PC-9 (cell line): ENCODE measurements around the gene KRT80. TPM values are rescaled to one million over a fixed set of nuclear protein-coding genes. Genes with fewer than 3 reads are reported as not detected.

Experiments
- BruUV-seq: library from RNA; stranded (reverse); fragments of 400-500 nt; replicated peaks from 2 replicates; lab custom pipeline; 2021; lab: Mats Ljungman, UMichigan
- CTCF ChIA-PET: fragments of 300-600 bp; sonication (Branson Sonifier 250); formaldehyde crosslinking; loops from one replicate; lab custom pipeline; 2022; ENCODE audit warnings: antibody characterized with exemption; lab: Charles Lee
- POLR2A ChIA-PET: fragments of 300-600 bp; sonication (Branson Sonifier 250); formaldehyde crosslinking; loops from one replicate; lab custom pipeline; 2022; ENCODE audit warnings: antibody characterized with exemption; ENCODE audit not compliant: unreplicated experiment; lab: Charles Lee
- DNase-seq, 2 experiments: peaks; one replicate each; pipeline versions ENCODE4 v3.0.0 to v3.0.0-alpha.2; 2015 to 2022; ENCODE audit warnings: mixed read lengths in 1 of 2
- H2AFZ ChIP-seq: fragments of 200-600 bp; sonication (generic); 2 replicates; pipeline ENCODE4 v1.8.1; 2017; ENCODE audit warnings: antibody characterized with exemption
- H3F3A ChIP-seq: fragments of 200-600 bp; sonication (generic); 2 replicates; pipeline ENCODE4 v1.8.1; 2017; ENCODE audit warnings: antibody characterized with exemption, mild to moderate bottlenecking, low read depth; ENCODE audit not compliant: insufficient read depth
- H3K27ac ChIP-seq: fragments of 200-600 bp; sonication (generic); 2 replicates; pipeline ENCODE4 v1.6.1; 2016; ENCODE audit warnings: mixed run types
- H3K27me3 ChIP-seq: fragments of 200-600 bp; sonication (generic); 2 replicates; pipeline ENCODE4 v1.6.1; 2016; ENCODE audit warnings: low read depth, mixed run types; ENCODE audit not compliant: insufficient read depth
- H3K36me3 ChIP-seq: fragments of 200-600 bp; sonication (generic); 2 replicates; pipeline ENCODE4 v1.6.1; 2016; ENCODE audit warnings: low read depth, mixed run types
- H3K4me1 ChIP-seq: fragments of 200-600 bp; sonication (generic); replicated peaks from 2 replicates; pipeline ENCODE4 v1.6.1; 2016; ENCODE audit warnings: mixed run types; ENCODE audit not compliant: insufficient read depth
- H3K4me2 ChIP-seq: fragments of 200-600 bp; sonication (generic); 2 replicates; pipeline ENCODE4 v1.6.1; 2017; ENCODE audit warnings: mixed run types
- H3K4me3 ChIP-seq: fragments of 200-600 bp; sonication (generic); 2 replicates; pipeline ENCODE4 v1.6.1; 2016; ENCODE audit warnings: mixed run types
- H3K79me2 ChIP-seq: fragments of 200-600 bp; sonication (generic); 2 replicates; pipeline ENCODE4 v1.6.1; 2017; ENCODE audit warnings: low read depth, mixed run types
- H3K9me2 ChIP-seq: fragments of 200-600 bp; sonication (generic); 2 replicates; pipeline ENCODE4 v1.8.1; 2017; ENCODE audit warnings: mild to moderate bottlenecking; ENCODE audit not compliant: insufficient read depth
- H3K9me3 ChIP-seq: fragments of 200-600 bp; sonication (generic); 2 replicates; pipeline ENCODE4 v1.8.1; 2016; ENCODE audit warnings: low read depth; ENCODE audit not compliant: insufficient read depth
- H4K20me1 ChIP-seq: fragments of 200-600 bp; sonication (generic); 2 replicates; pipeline ENCODE4 v1.8.1; 2017; ENCODE audit not compliant: insufficient read depth
- CTCF ChIP-seq: fragments of 200-600 bp; sonication (generic); conservative IDR thresholded peaks from 2 replicates; pipeline ENCODE4 v1.6.1; 2017; ENCODE audit warnings: mixed run types, antibody characterized with exemption, mild to moderate bottlenecking, moderate library complexity
- EZH2 ChIP-seq: fragments of 200-600 bp; sonication (generic); IDR thresholded peaks from 2 replicates; pipeline ENCODE4 v1.8.0; 2017; ENCODE audit warnings: antibody characterized with exemption, low read depth
- intact Hi-C: fragments of 100-400 bp; cut with micrococcal nuclease; formaldehyde crosslinking; loops from one replicate; pipeline ENCODE4 v1.10.0; 2022; ENCODE audit not compliant: unreplicated experiment
- total RNA-seq: library from RNA; stranded (reverse); gene quantifications from 2 replicates; pipeline ENCODE4 v1.2.3, GENCODE V29; 2021

Gene KRT80
- total RNA-seq, 1 experiment from 2014 or later = 94.9 TPM

GRCh38 chr12:52171950-52172512 lies 19.8 kb downstream of the KRT80 start:
- peak in 1 of 2 experiments; percentile 55 for DNase-seq
- H4K20me1 ChIP-seq = no peaks in the 10 kb centered on the region
- no peaks in the 10 kb centered on the region for H3K9me2 ChIP-seq
- no TSS peak for BruUV-seq
- H3K4me3 ChIP-seq = no peak overlapping the region
- no peaks in the 10 kb centered on the region for H3K79me2 ChIP-seq
- no peak overlapping the region for H2AFZ ChIP-seq
- peaks cover 63% of the 10 kb centered on the region; the same call in 1 of the 2 replicates for H3F3A ChIP-seq
- ChIA-PET CTCF (interaction anchor here (0.6 to 1.4 kb wide), 2 partner anchors 14 to 24 kb away, joined by 3 read pairs; no protein-coding TSS in a partner anchor), POLR2A (no interaction called here)
- no peak overlapping the region for H3K27ac ChIP-seq
- TF ChIP-seq CTCF (peak; percentile 67), EZH2 (no peak)
- no peaks in the 10 kb centered on the region for H3K9me3 ChIP-seq
- H3K27me3 ChIP-seq = no peaks in the 10 kb centered on the region
- no peak overlapping the region for H3K4me2 ChIP-seq
- H3K4me1 ChIP-seq = 0 out of 2 replicates have a peak, but pooled peaks cover 6% of the 10 kb centered on the region
- intact Hi-C loops = no loop called here
- H3K36me3 ChIP-seq = peaks cover 5% of the 10 kb centered on the region; the same call in 1 of the 2 replicates

DNA sequence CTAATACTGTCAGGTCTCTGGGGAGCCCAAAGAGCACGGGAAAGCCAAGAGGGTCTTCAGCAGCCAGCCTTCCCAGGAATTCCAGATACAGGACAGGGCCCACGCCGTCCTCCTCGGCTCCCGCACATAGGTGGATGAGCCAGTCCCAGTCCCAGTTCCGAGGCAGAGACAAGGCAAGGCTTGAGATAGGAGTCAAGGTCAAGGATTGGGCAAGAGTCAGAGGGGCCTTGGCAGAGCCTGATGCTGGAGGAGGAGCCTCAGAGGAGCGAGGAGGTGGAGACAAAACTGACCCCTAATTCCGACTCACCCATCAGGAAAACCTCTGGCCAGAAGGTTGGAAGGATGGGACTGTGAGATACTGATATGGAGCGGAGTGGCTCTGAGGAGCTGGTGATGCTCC lies 21.0 kb downstream of the KRT80 start:
- POLR2A ChIA-PET = no interaction called here
- Histone ChIP-seq H3K9me2 (no peaks in the 10 kb centered on the region), H3K27me3 (no peaks in the 10 kb centered on the region), H3K79me2 (no peaks in the 10 kb centered on the region), H3K4me2 (no peak overlapping the region), H2AFZ (no peak overlapping the region), H3K27ac (no peak overlapping the region), H3K36me3 (no peaks in the 10 kb centered on the region; the same call in 1 of the 2 replicates), H3K4me1 (peaks cover 10% of the 10 kb centered on the region), H4K20me1 (no peaks in the 10 kb centered on the region), H3K9me3 (no peaks in the 10 kb centered on the region), H3K4me3 (no peak overlapping the region), H3F3A (peaks cover 56% of the 10 kb centered on the region; the same call in 1 of the 2 replicates)
- intact Hi-C loops = no loop called here
- TF ChIP-seq CTCF = no peak
- no peak for TF ChIP-seq EZH2
- CTCF ChIA-PET = no interaction called here
- BruUV-seq = no TSS peak
- DNase-seq = no peak

- H3K9me2 ChIP-seq = no peaks in the 10 kb centered on the region
- intact Hi-C loops = no loop called here
- peaks cover 48% of the 10 kb centered on the region; the same call in 1 of the 2 replicates for H3F3A ChIP-seq
- no peaks in the 10 kb centered on the region for H3K9me3 ChIP-seq
- H3K4me3 ChIP-seq = no peak overlapping the region
- no peak overlapping the region for H3K27ac ChIP-seq
- H3K27me3 ChIP-seq = no peaks in the 10 kb centered on the region
- no peaks in the 10 kb centered on the region for H4K20me1 ChIP-seq
- no peak overlapping the region for H2AFZ ChIP-seq
- no peak for TF ChIP-seq EZH2
- H3K4me2 ChIP-seq = no peak overlapping the region
- H3K4me1 ChIP-seq = peaks cover 19% of the 10 kb centered on the region
- no peak for DNase-seq
- CTCF ChIA-PET = interaction anchor here (0.7 kb wide), 1 partner anchor 100 kb away, joined by 3 read pairs; no protein-coding TSS in a partner anchor
- H3K36me3 ChIP-seq = no peaks in the 10 kb centered on the region; the same call in 1 of the 2 replicates
- POLR2A ChIA-PET = interaction anchor here (0.7 kb wide), 1 partner anchor 22 kb away, joined by 5 read pairs; no protein-coding TSS in a partner anchor
- TSS peak; percentile 23 for BruUV-seq
- H3K79me2 ChIP-seq = no peaks in the 10 kb centered on the region
Observed at GRCh38 chr12:52169886-52170285, 21.9 kb downstream of the KRT80 start.
